ENCODE data around the gene KCNN2. TPM values are rescaled to one million over a fixed set of nuclear protein-coding genes. Genes with fewer than 3 reads are reported as not detected.
A peak's percentile ranks its signal among the peaks of the same experiment; 100 is the strongest.

KCNN2 gene
- total RNA-seq, 4 donors from 2014 or later: 0.20 to 0.42 TPM; not detected in 2

DNA sequence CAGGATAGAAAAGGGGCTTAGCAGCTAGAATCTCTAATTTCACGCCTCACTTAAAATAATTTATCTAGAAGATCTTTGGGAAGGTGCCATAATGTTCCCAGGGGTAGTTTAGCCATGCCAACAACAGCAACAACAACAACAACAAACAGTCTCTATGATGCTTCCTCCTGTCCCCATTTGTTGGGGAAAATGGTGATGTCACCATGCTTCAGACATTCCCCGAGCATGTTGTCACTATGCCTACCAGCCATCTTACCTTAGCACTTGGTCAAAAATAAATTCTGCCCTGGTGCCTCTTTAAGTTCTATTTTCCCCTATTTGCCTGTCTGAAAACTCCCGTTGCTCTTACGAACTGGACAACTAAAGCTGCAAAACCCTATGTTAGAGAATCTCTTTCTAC, 76.6 kb downstream of the KCNN2 start:
- WGBS, 2 donors: 80 to 82% methylated on average over 4 of the region's 4 CpGs
- H3K36me3 ChIP-seq: no peaks in the 10 kb centered on the region
- no peak for DNase-seq (ENCODE audit: low spot score in 2 of 2)
- no peak overlapping the region for H3K4me3 ChIP-seq
- no peaks in the 10 kb centered on the region for H3K4me1 ChIP-seq
- no peaks in the 10 kb centered on the region for H3K9me3 ChIP-seq
- TF ChIP-seq POLR2A (IDR thresholded peaks at IDR 0.05): no peak
- TF ChIP-seq, protein P1, sequence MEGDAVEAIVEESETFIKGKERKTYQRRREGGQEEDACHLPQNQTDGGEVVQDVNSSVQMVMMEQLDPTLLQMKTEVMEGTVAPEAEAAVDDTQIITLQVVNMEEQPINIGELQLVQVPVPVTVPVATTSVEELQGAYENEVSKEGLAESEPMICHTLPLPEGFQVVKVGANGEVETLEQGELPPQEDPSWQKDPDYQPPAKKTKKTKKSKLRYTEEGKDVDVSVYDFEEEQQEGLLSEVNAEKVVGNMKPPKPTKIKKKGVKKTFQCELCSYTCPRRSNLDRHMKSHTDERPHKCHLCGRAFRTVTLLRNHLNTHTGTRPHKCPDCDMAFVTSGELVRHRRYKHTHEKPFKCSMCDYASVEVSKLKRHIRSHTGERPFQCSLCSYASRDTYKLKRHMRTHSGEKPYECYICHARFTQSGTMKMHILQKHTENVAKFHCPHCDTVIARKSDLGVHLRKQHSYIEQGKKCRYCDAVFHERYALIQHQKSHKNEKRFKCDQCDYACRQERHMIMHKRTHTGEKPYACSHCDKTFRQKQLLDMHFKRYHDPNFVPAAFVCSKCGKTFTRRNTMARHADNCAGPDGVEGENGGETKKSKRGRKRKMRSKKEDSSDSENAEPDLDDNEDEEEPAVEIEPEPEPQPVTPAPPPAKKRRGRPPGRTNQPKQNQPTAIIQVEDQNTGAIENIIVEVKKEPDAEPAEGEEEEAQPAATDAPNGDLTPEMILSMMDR (IDR thresholded peaks at IDR 0.05): no peak
- TF ChIP-seq EP300 (IDR thresholded peaks at IDR 0.05): no peak
- no peak overlapping the region for H3K27ac ChIP-seq
- H3K27me3 ChIP-seq: no peaks in the 10 kb centered on the region

DNA sequence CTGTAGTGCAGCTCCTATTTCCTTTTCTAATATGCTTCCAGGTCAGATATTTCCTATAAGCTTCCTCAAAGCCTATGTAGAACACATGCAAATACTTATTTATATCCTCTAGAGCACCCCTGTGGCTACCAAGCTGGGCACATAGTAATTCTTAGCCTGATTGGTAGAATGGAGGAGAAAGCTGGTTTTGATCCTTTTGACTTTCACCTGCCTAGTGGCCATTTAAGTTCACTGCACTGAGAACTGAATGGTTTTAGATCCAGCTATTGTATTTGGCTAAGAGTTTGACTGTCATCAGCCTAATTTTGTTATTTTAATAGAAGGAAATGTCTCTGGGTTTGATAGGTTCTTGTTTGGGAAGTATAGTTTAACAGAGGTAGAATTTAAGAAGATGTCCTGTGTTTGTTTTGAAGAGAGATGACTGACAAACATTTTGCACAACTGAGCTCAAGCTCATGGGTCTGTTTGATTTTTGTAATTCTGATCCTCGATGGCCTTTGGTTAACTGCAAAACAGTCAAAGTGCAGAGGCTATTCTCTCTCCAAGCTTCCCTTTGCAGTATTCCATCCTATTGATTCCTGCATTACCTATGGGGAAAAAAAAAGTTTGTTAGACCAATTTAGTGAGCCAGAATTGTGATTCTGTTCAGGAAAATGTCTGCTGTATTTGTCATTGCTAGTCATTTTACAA, 85.4 kb downstream of the KCNN2 start:
- Histone ChIP-seq H3K9me3 (no peaks in the 10 kb centered on the region), H3K4me3 (no peak overlapping the region), H3K36me3 (no peaks in the 10 kb centered on the region), H3K4me1 (peaks cover 0 to 14% (median 0%) of the 10 kb centered on the region in 4 donors), H3K27me3 (no peaks in the 10 kb centered on the region), H3K27ac (no peak overlapping the region)
- 74 to 83% methylated on average over 1 of the region's 1 CpG for WGBS, 2 donors
- TF ChIP-seq, protein P1 (IDR thresholded peaks at IDR 0.05): no peak
- TF ChIP-seq POLR2A (IDR thresholded peaks at IDR 0.05) (no peak), EP300 (IDR thresholded peaks at IDR 0.05) (no peak)
- no peak for DNase-seq (ENCODE audit: low spot score in 2 of 2)

DNA sequence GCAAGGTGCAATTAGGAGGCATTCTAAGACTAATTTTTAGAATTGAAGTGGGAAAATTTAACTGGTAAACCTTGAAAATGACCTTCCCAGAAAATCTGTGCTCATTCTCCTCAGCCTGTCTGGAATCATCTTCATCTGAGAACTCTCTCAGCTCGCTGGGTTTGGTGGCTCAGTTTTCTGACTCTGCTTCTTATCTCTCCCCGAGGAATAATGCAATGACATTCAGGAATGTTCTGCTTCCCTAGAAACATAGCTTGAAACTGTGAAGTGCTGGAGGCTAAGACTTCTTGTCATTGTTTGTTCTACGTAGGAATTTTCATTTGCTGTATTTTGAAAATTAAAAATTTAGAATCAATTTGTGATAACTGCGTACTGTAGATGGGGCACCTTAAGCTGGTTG, 86.6 kb downstream of the KCNN2 start:
- WGBS, 2 donors: 67 to 69% methylated on average over 4 of the region's 4 CpGs
- TF ChIP-seq EP300 (IDR thresholded peaks at IDR 0.05) (no peak), POLR2A (IDR thresholded peaks at IDR 0.05) (no peak)
- TF ChIP-seq, protein P1 (IDR thresholded peaks at IDR 0.05): no peak
- H3K4me3 ChIP-seq: no peak overlapping the region
- no peak overlapping the region for H3K27ac ChIP-seq
- no peak for DNase-seq (ENCODE audit: low spot score in 2 of 2)
- H3K27me3 ChIP-seq: no peaks in the 10 kb centered on the region
- H3K9me3 ChIP-seq: no peaks in the 10 kb centered on the region
- peaks cover 0 to 14% (median 0%) of the 10 kb centered on the region in 4 donors for H3K4me1 ChIP-seq
- H3K36me3 ChIP-seq: no peaks in the 10 kb centered on the region

- DNase-seq (ENCODE audit: low spot score in 2 of 2): peak; percentile 40 to 64
- Histone ChIP-seq H3K27me3 (no peaks in the 10 kb centered on the region), H3K36me3 (no peaks in the 10 kb centered on the region), H3K4me1 (peaks cover 0 to 14% (median 0%) of the 10 kb centered on the region in 4 donors), H3K4me3 (no peak overlapping the region), H3K27ac (no peak overlapping the region), H3K9me3 (no peaks in the 10 kb centered on the region)
- 3 to 6% methylated on average over 16 of the region's 16 CpGs for WGBS, 2 donors
- TF ChIP-seq, protein P1 (IDR thresholded peaks at IDR 0.05): peak; percentile 57 to 81 (median 69)
- TF ChIP-seq POLR2A (IDR thresholded peaks at IDR 0.05) (no peak), EP300 (IDR thresholded peaks at IDR 0.05) (no peak)
Measured at GRCh38 chr5:114449860-114450421, 88.1 kb downstream of the KCNN2 start.

GRCh38 chr5:114450437-114450836, 88.6 kb downstream of the KCNN2 start:
- DNase-seq (ENCODE audit: low spot score in 2 of 2): peak in 1 of 2 donors; percentile 33
- WGBS, 2 donors: 44 to 47% methylated on average over 3 of the region's 3 CpGs
- TF ChIP-seq EP300 (IDR thresholded peaks at IDR 0.05) (no peak), POLR2A (IDR thresholded peaks at IDR 0.05) (no peak)
- TF ChIP-seq, protein P1 (IDR thresholded peaks at IDR 0.05): no peak
- H3K4me3 ChIP-seq: no peak overlapping the region
- no peak overlapping the region for H3K27ac ChIP-seq
- H3K9me3 ChIP-seq: no peaks in the 10 kb centered on the region
- peaks cover 0 to 14% (median 0%) of the 10 kb centered on the region in 4 donors for H3K4me1 ChIP-seq
- no peaks in the 10 kb centered on the region for H3K27me3 ChIP-seq
- no peaks in the 10 kb centered on the region for H3K36me3 ChIP-seq

All from tibial nerve (tissue), 4 donors.